AG04450 (cell line): Measurements from ENCODE around the gene TMEM184A. TPM values are rescaled to one million over a fixed set of nuclear protein-coding genes. Genes with fewer than 3 reads are reported as not detected.

ENCODE experiments used
- polyA plus RNA-seq: library from polyadenylated mRNA; depleted of rRNA; stranded (reverse); fragments of >200 nt; gene quantifications from 2 replicates; pipeline ENCODE4 v1.2.3, GENCODE V29; 2011; rRNA removed

The TMEM184A gene
- polyA plus RNA-seq, 1 experiment: 0.56 TPM

Other genes with a start within 250 kb of the TMEM184A start
- gene MICALL2, start 96.7 kb downstream of the TMEM184A start, polyA plus RNA-seq: 8.5 and 9.6 TPM in 2 replicates
- gene INTS1, start 51.8 kb downstream of the TMEM184A start, polyA plus RNA-seq: 9.0 and 13.1 TPM in 2 replicates
- gene MAFK, start 25.5 kb downstream of the TMEM184A start, polyA plus RNA-seq: 4.5 and 8.3 TPM in 2 replicates
- 31.1 and 33.4 TPM in 2 replicates for gene PSMG3, start 13.8 kb upstream of the TMEM184A start, polyA plus RNA-seq
- gene ELFN1, start 114.1 kb upstream of the TMEM184A start, polyA plus RNA-seq: 0.10 and 0.14 TPM in 2 replicates